Measurements from ENCODE around the gene PLEKHH2.
"Not testable (repeated sequence)": the region's sequence is repeated elsewhere in the genome, so short reads cannot be mapped to it uniquely, and the experiment has no call there.

Gene PLEKHH2

DNA sequence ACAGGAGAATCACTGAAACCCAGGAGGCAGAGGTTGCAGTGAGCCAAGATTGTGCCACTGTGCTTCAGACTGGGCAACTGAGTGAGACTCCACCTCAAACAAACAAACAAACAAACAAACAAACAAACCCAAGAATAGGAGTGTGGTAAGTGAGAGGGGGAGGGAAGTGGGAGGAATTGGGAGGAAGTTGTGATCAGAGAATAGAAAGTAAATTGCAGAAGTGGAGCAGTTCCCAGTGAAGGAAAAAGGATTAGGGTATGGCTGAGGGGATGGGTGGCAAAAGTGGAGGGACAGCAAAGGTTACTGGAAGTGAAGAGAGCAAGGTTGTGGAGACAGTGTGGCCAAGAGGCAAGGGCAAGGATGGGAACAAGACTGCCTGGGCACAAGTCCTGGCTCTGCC lies 80.3 kb downstream of the PLEKHH2 start:
- DNase-seq (ENCODE audit: low read depth), result no peak

DNA sequence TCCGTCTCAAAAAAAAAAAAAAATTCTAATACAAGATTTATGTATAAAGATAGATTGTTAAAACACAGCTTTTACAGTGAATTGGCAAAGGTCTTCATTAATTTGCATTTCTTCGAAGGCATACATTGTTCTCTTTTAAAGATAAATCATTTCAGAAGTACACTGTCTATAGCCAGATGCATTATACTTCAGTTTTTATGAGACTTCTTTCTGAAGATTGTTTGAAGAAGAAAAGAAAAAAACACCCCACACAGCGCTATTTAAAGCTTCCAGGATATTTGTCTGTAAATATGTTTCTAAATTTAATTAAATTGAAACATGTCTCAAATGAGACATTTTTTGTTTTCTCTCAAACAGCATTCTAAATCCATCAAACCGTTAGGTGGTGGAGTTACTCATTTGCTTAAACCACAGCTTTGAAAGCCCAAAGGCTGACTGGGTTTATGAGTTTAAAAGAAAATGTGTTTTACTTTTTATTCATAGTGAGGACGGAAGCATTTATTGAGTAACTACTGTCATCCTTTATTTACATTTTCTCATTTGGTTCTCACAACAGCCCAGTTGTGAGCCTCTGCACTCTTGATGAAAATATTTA lies 81.6 kb downstream of the PLEKHH2 start:
- DNase-seq (ENCODE audit: low read depth), result no peak

DNA sequence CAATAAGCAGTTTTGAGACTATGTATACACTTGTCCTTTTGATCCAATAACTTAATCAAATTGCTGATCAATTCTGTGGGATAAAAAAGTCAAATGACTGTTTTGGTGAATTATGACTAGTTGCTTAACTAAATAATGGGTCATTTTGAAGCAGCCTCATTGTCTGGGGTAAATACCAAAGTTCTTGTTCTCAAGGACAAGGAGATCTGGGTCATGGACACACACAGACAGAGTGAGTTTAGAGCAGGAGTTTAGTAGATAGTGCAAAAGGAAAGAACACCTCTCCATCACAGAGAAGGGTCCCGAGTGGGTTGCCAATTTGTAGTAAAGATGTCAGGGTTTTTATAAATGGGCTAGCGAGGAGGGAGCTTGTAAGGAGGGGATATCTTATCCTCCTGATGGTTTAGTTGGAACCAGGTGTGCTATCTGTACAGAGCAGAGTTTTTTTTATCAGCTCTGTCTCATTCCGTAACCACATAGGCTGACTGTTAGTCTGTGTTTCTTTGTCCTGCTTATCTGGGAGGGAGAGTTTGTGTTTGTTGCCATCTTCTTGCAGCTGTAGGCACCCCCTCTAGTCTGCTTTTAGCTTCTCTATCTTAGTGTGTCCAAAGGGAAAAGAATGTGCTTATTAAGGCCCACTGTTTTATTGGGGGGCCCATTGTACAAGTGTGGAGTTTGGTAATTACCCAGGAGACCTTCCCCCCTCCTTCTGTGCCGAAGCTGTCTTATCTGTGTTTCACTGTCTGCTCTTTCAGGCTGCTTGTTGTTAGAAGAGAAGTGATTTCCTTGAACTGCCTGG lies 87.9 kb downstream of the PLEKHH2 start:
- no peak for DNase-seq (ENCODE audit: low read depth)

DNA sequence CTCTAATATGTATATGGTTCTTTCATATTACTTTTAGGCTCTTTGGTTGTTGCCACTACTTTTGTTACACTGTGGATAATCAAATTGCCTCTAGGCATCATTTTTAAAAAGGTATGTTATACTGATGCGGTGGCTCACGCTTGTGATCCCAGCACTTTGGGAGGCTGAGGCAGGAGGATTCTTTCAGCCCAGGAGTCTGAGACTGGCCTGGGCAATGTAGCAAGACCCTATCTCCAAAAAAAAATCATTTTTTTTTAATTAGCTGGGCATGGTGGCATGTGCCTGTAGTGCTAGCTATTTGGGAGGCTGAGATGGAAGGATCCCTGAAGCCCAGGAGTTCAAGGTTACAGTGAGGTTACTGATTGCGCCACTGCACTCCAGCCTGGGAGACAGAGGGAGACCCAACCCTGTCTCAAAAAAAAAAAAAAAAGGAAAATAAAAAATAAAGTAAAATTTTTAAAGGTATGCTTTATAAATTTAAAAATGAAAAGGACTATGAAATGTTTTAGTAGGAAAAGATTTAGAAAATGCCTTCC lies 88.7 kb downstream of the PLEKHH2 start:
- no peak for DNase-seq (ENCODE audit: low read depth)

DNA sequence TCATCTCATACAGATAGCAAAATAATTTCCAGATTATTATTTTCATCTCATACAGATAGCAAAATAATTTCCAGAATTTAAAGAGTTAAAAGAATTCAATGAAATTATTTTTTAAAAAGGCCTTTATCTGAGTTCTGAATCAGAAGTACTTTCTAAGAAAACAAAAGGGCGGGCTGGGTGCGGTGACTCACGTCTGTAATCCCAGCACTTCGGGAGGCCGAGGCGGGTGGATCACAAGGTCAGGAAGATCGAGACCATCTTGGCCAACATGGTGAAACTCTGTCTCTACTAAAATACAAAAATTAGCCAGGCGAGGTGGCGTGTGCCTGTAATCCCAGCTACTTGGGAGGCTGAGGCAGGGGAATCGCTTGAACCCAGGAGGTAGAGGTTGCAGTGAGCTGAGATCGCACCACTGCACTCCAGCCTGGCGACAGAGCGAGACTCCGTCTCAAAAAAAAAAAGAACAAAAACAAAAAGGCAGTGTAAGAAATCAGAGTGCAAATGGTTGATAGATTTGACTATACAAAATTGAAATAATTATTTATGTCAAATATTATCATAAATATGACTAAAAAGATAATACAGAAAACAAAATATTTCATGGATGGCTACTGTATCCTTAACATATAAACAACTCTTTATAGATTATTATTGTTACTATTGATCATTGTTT lies 90.0 kb downstream of the PLEKHH2 start:
- not testable (repeated sequence) for DNase-seq (ENCODE audit: low read depth)

DNA sequence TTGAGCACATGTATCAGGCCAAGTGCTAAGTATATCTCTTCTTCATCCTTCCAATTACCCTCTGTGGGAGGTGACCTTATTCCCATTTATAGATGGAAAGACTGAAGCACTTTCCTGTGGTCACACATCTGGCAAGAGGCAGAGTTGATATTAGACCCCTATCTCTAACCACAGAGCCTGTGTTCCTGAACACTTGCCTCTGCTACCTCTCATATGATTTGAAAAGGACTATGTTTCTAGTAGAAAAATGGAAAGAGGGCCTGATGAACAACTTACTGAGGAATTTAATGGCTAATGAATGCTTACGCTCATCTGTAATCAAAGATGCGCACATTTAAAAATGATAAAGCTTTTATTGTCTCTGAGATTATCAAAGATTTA lies 90.6 kb downstream of the PLEKHH2 start:
- DNase-seq (ENCODE audit: low read depth), result no peak

DNA sequence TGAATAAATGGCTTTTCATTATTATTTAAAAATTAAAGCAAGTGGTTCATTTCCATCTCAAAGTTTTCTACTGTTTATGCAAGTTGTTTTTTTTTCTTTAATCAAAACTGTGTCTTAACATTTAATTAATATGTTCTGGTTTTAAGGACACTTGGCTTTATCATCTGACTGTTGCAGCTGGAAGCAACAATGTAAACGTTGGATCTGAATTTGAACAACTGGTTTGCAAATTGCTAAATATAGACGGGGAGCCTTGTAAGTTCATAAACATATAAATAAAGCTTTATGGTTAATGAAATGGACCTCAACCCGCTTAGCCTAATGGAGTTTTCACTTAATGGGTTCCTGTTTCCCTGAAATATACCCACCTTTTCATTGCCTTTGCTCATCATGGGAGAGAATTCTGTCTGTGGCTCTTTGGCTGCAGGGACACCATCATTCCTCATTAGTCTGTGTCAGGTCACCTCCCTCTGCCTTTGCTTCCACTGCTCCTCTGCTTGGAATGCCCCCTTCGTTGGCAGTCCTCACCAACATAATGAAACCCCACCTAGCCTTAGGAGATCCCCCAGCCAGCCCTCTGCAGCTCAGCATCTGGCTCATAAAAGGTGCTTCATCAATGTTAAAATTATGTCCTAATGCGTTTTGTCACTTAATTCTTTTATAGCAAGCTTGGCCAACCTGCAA lies 92.6 kb downstream of the PLEKHH2 start:
- no peak for DNase-seq (ENCODE audit: low read depth)

DNA sequence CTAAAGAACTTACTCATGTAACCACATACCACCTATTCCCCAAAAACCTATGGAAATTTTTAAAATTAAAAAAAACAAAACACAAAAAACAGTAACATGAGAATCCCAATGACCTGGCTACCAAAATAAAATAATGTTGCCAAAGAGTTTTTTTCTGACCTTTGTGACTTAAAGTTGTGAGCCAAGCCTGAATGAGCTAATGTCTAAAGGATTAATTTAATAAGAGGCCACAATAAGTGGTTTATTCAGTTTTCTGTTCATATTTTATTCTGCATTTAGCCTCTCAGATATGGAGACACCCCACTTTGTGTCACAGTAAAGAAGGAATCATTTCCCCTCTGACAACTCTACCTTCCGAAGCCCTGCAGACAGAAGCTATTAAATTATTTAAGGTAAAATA lies 94.2 kb downstream of the PLEKHH2 start:
- DNase-seq (ENCODE audit: low read depth), result no peak

DNA sequence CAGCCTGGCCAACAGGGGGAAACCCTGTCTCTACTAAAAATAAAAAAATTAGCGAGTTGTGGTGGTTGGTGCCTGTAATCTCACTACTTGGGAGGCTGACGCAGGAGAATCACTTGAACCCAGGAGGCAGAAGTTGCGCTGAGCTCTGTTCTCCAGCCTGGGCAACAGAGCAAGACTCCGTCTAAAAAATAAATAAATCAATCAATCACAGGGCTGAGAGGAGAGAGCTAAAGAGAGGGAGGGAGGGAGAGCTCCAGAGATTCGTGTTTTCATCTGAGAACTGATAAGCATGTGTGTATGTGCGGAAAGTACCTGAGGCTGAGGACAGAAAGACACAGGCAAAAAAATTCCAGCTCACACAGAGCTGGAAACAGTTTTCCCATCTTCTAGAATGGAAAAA lies 99.6 kb downstream of the PLEKHH2 start:
- DNase-seq (ENCODE audit: low read depth), result no peak

DNA sequence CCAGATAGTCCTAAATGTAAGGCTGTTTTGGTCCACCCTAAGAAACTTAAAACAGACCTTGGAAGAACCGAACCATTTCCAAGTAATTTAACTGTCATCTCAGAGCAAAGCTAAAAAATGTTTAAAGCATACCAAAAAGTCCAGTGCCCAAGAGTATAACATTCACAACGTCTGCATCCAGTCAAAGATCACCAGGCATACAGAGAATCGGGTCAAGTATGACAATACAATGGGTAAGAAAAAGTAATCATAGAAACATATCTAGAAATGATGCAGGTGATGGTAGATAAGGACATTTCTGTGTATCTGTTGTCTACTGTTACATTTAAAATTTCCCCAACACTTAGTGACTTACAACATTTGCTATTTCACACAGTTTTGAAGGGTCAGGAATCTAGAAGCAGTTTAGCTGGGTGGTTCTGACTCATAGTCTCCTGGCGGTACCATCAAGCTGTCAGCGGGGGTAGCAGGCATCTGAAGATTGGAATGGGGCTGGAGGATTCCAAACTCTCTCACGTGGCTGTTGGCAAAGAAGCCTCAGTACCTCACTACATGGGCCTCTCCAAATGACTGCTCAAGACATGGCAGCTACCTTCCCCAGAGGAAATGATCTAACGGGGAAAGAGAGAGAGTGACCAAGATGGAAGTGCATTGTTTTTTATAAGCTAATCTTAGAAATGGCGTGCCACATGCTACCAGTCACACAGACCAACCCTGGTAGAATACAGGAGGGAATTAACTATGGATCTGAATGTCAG lies 100.2 kb downstream of the PLEKHH2 start:
- DNase-seq (ENCODE audit: low read depth), result no peak

DNA sequence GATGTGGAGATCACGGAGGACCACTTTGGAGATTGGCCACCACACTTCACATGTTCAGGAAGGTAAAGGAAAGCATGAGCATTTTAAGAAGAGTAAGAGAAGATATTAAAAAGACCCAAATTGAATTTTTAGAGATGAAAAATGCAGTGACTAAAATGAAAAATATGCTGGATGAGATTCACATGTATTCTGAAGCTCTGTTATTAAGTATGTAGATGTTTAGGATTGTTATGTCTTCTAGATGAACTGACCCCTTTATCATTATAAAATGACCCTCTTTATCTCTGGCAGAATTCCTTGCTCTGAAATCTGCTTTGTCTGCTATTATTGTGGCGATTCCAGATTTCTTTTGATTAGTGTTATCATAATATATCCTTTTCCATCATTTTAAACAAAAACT lies 100.8 kb downstream of the PLEKHH2 start:
- no peak for DNase-seq (ENCODE audit: low read depth)

DNA sequence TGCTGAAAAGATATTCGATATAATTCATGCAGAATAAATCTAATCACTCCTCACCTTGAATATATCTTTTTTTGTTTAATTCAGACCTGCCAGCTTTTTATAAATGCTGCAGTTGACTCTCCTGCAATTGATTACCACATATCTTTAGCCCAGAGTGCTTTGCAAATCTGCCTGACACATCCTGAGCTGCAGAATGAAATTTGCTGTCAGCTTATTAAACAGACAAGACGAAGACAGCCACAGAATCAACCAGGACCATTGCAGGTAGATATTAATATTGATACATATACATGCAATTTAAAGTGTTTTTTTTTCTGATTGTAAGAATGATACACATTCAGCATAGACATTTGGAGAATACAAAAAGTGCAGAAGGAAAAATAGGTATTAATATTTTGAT lies 101.2 kb downstream of the PLEKHH2 start:
- DNase-seq (ENCODE audit: low read depth), result no peak

DNA sequence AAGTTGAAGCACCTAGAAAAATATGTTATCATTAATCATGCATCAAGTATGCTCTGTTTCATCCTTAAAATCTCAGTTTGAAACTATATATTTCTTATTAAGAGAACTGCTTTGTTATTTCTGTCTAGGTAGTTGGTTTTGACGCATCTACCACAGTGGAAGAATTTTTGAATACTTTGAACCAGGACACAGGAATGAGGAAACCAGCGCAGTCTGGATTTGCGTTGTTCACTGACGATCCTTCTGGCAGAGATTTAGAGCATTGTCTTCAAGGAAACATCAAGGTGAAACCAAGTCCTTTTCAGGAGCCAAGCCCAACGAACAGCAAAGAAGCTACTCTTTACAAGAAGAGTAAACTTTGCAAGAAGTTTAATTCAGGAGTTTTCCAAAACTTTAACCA lies 106.6 kb downstream of the PLEKHH2 start:
- no peak for DNase-seq (ENCODE audit: low read depth)

DNA sequence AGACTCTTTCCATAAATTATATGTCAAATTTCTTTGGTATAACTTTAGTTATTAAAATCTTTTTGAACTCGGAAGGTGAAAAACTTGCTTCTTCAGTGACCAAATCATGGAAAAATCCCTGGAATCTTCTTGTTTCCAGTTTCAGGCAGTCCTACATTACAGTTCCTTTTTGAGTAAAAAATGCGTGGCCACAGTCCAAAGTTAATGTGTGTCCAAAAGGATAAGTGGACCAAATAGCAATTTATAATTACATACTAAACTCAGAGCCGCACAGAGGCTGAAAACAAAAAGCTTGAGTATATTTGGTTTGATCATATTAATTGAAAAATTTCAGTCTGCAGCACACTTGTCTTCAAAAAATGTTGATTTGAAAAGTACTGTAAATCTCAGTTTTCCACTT lies 108.4 kb downstream of the PLEKHH2 start:
- no peak for DNase-seq (ENCODE audit: low read depth)

DNA sequence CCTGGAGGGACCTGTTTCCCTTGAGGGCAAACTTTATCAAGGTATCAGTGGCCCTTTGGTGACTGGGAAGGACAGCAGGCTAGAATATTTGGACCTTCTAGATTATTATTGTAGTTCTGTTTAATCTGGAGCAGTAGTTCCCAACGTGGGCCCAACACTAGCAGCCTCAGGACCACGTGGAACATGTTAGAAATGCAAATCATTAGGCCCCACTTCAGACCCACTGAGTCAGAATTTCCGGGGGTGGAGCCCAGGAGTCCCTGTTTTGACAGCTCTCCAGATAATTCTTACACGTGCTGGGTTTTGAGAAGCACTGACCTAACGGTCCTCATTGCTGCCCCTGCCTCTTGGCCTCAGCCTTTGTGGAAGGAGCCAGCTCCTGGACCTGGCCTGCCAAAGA lies 111.3 kb downstream of the PLEKHH2 start:
- no peak for DNase-seq (ENCODE audit: low read depth)

DNA sequence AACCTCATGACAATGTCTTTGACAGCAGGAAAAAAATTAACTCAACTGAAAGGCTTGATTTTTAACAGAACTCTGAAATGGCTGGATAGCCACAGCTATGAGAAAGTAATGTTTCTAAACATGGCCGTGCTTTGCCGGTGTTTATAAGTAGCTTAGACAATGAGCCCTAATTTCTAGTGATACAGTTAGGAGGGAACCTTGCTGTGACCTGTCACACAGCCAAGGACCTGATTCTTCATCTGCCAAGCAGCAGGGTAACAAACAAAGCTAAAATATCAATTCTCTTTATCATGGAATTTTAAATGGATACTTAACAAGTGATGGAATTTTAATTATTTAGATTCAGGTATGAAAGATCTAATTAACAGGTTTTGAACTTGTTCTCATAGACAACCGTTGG lies 112.5 kb downstream of the PLEKHH2 start:
- no peak for DNase-seq (ENCODE audit: low read depth)

DNA sequence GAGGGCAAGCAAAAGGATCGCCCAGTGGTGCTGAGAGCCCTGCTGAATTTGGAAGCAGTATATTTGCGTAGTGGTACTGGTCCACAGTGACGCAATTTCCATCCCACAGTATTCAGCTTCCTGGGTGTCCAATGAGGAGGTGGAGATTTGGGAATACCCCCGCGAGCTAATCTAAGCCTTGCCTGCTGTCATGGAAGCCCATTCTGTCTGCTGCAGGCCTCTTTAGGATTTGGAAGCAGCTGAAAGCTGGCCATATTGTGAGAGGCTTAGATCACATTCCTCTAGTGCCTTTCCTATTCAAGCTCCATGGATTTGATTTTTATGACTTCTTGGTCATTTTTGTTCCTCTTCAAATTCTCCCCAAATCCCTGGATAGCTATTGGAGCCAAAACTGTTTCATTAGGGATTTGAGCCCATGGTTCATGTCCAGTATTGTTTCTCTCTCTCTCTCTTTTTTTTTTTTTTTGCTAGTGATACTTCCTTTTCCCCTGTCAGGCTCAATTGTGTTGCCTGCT lies 114.5 kb downstream of the PLEKHH2 start:
- DNase-seq (ENCODE audit: low read depth), result no peak

DNA sequence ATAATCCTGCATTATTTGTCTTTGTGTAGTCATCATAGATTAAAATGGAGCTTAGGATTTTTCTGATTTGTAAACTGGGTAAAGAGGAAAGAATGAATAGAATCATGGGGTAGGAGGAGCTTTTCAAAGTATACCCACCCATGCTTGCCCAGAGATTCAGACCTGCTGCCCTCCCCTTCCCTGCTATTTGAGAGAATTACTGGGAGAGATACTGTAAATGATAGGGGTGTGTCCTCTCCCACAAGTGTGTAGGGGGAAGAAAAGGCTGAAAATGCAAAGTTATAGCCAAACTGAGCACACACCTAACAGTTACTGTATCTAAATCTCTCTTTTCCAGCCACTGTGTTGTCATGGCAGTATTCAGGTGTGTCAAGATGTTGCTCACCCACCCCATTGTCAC lies 115.2 kb downstream of the PLEKHH2 start:
- no peak for DNase-seq (ENCODE audit: low read depth)

DNA sequence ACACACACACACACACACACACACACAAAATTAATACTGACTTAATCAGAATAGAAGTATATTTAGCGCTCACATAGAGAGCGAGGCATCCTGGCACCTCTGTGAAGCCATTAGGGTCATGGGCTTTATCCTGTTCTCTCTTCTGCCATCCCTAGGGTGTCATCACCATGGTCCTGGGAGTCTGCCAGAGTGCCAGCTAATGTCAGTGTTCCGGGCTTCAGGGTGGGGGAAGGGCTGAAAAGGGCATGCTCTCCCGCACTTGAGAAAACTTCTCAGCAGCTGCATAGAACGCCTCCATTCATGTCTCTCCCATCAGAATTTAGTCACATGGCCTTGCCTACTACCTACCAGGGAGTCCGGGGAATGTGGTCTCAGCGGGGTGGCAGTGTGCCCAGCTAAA lies 117.1 kb downstream of the PLEKHH2 start:
- DNase-seq (ENCODE audit: low read depth), result no peak

DNA sequence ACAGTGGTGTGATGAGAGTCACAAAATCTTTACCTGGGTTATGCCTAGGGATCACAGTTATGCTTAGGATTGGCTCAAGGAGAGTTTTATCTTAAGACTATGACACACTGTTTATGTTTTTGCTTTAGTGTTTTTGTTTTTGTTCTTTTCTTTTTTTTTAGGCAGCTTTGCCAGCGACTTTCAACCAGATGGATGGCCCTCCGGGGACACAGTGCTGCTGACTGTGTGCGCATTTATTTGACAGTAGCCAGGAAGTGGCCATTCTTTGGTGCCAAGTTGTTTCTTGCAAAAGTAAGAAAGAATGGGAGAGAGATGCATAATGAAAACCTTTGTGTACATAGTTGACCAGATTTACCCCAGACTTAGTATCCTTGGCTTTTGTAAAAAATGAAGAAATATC lies 121.7 kb downstream of the PLEKHH2 start:
- no peak for DNase-seq (ENCODE audit: low read depth)

DNA sequence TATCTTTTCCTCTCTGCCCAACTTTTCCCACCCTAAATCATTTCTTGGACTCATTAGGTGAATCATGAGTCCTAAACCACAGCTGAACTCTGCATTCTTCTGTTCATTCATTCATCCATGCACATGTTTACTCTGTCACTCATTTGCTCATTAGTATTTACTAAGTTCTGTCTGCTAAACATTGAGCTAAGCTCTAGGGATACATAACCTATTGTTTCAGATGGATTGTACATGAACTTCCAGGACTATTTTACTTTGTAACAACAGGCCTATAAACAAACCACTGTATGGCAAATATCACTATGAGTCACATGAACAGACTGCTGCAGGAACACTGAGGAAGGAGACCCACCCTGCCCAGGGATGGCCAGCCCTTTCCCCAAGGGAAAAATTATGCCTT lies 122.1 kb downstream of the PLEKHH2 start:
- no peak for DNase-seq (ENCODE audit: low read depth)

DNA sequence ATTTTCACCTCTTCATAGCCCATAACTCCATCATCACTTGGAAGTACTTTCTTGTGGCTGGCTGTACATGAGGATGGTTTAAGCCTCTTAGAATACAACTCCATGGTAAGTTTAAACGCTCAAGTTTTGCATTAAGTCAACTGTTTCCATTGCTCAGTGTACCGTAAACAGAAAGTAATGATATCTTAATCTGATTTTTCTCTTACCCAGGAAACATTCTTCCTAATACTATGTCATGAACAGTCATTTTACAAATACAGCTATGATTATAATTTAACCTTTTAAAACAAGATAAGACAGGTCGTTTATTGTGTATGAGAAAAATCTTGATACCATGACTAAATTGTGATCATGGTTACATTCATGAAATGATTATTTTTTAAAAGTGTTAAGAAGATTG lies 125.2 kb downstream of the PLEKHH2 start:
- no peak for DNase-seq (ENCODE audit: low read depth)

All from activated T-cell treated with anti-CD3 and anti-CD28 coated beads for 1 hour (primary cell).